BLaER1 treated with 17β-estradiol and CSF1 and Interleukin-3, amounts not matched to agents 10 nM and 100 nM (cell line): Measurements from ENCODE around the gene OTUB1.
"Not testable (repeated sequence)": the region's sequence is repeated elsewhere in the genome, so short reads cannot be mapped to it uniquely, and the experiment has no call there.

ENCODE experiments used
- H3K27ac ChIP-seq, 11 experiments: shearing (Covaris generic); formaldehyde crosslinking; 2 replicates each; pipeline ENCODE4 v1.8.1; 2022
- H3K27me3 ChIP-seq, 11 experiments: shearing (Covaris generic); formaldehyde crosslinking; 2 replicates each; pipeline ENCODE4 v1.8.1; 2022
- H3K36me3 ChIP-seq, 11 experiments: shearing (Covaris generic); formaldehyde crosslinking; 2 replicates each; pipeline ENCODE4 v1.8.1; 2022
- H3K4me1 ChIP-seq, 10 experiments: shearing (Covaris generic); formaldehyde crosslinking; 2 replicates each; pipeline ENCODE4 v1.8.1; 2022
- H3K4me2 ChIP-seq, 11 experiments: shearing (Covaris generic); formaldehyde crosslinking; 2 replicates each; pipeline ENCODE4 v1.8.1; 2022
- H3K4me3 ChIP-seq, 10 experiments: shearing (Covaris generic); formaldehyde crosslinking; 2 replicates each; pipeline ENCODE4 v1.8.1; 2022
- H3K9ac ChIP-seq, 11 experiments: shearing (Covaris generic); formaldehyde crosslinking; 2 replicates each; pipeline ENCODE4 v1.8.1; 2022
- H3K9me3 ChIP-seq, 11 experiments: shearing (Covaris generic); formaldehyde crosslinking; replicated peaks in 1 of 11; 2 replicates each; pipeline ENCODE4 v1.8.1; 2022
- H4K20me1 ChIP-seq, 11 experiments: shearing (Covaris generic); formaldehyde crosslinking; 2 replicates each; pipeline ENCODE4 v1.8.1; 2022
- Cebpa-rat ChIP-seq, 11 experiments: shearing (Covaris generic); IDR thresholded peaks; 2 replicates each; pipeline ENCODE4 v1.8.1; 2022

The OTUB1 gene

DNA sequence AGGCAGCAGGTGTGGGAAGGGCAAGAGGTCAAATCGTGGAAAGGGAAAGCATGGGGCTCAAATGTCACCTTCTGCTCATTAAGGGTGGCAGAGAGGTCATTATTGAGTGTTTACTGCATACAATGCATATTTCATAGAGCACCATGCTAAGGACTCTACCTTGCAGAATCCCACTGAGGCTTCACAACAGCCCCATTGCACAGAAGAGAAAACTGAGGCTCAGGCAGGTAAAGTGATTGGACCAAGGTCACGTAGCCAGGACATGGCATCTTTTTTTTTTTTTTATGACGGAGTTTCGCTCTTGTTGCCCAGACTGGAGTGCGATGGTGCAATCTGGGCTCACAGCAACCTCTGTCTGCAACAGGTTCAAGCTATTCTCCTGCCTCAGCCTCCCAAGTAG is 57.3 kb downstream of the OTUB1 start:
- no peak for TF ChIP-seq Cebpa-rat (IDR thresholded peaks at IDR 0.05)
- H3K4me3 ChIP-seq: no peak overlapping the region
- peaks cover 23 to 82% (median 67%) of the 10 kb centered on the region in 10 experiments for H3K4me1 ChIP-seq
- H3K36me3 ChIP-seq: no peaks in the 10 kb centered on the region
- no peaks in the 10 kb centered on the region for H3K27me3 ChIP-seq
- peak overlapping the region in 6 of 11 experiments; percentile 11 to 75 (median 41); a peak in 9 of 22 replicates for H3K4me2 ChIP-seq
- H4K20me1 ChIP-seq: peaks cover 0 to 100% (median 46%) of the 10 kb centered on the region in 11 experiments; a peak in 16 of 22 replicates
- H3K9ac ChIP-seq: no peak overlapping the region
- no peaks in the 10 kb centered on the region for H3K9me3 ChIP-seq
- H3K27ac ChIP-seq: no peak overlapping the region

- no peak for TF ChIP-seq Cebpa-rat (IDR thresholded peaks at IDR 0.05)
- Histone ChIP-seq H3K4me3 (no peak overlapping the region; a peak in 1 of 20 replicates), H3K36me3 (no peaks in the 10 kb centered on the region), H3K9ac (peak overlapping the region in 7 of 11 experiments; percentile 1 to 47 (median 26); a peak in 11 of 22 replicates), H4K20me1 (peaks cover 0 to 100% (median 48%) of the 10 kb centered on the region in 11 experiments; a peak in 15 of 22 replicates), H3K9me3 (no peaks in the 10 kb centered on the region), H3K4me1 (peaks cover 28 to 80% (median 67%) of the 10 kb centered on the region in 10 experiments), H3K27me3 (no peaks in the 10 kb centered on the region), H3K27ac (peak overlapping the region in 3 of 11 experiments; percentile 11 to 30 (median 18); a peak in 1 of 22 replicates), H3K4me2 (peak overlapping the region; percentile 16 to 75 (median 65))
These were observed 58.6 kb downstream of the OTUB1 start for GRCh38 chr11:64044730-64045393.

GRCh38 chr11:64045700-64046099 is 59.5 kb downstream of the OTUB1 start:
- Histone ChIP-seq H3K4me1 (peaks cover 28 to 80% (median 67%) of the 10 kb centered on the region in 10 experiments), H4K20me1 (peaks cover 0 to 100% (median 39%) of the 10 kb centered on the region in 11 experiments; a peak in 13 of 22 replicates), H3K9ac (peak overlapping the region in 1 of 11 experiments; percentile 9; a peak in 1 of 22 replicates), H3K9me3 (no peaks in the 10 kb centered on the region), H3K27me3 (no peaks in the 10 kb centered on the region), H3K36me3 (no peaks in the 10 kb centered on the region), H3K27ac (no peak overlapping the region), H3K4me3 (no peak overlapping the region), H3K4me2 (peak overlapping the region in 8 of 11 experiments; percentile 43 to 75 (median 70); a peak in 12 of 22 replicates)
- TF ChIP-seq Cebpa-rat (IDR thresholded peaks at IDR 0.05): no peak

DNA sequence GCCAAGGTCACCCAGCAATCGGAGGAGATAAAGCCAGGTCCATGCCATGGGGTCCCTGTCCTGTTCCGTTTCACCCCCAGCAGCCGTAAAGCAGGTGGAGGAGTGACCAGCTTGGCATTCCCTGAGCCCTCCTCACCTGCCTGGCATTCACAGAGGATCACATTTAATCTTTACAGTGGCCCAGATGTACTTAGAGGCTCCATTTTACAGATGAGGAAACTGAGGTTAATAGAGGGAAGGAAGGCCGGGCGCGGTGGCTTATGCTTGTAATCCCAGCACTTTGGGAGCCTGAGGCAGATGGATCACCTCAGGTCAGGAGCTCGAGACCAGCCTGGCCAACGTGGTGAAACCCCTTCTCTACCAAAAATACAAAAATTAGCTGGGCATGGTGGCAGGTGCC is 61.1 kb downstream of the OTUB1 start:
- H3K4me3 ChIP-seq, H3K9me3 ChIP-seq, H3K36me3 ChIP-seq, H3K27me3 ChIP-seq: not testable (repeated sequence)
- Histone ChIP-seq H3K4me2 (peak overlapping the region; percentile 61 to 93 (median 85); a peak in 21 of 22 replicates), H3K4me1 (peaks cover 28 to 80% (median 64%) of the 10 kb centered on the region in 10 experiments), H3K9ac (peak overlapping the region in 3 of 11 experiments; percentile 3 to 66 (median 44); a peak in 2 of 22 replicates), H4K20me1 (peaks cover 0 to 100% (median 36%) of the 10 kb centered on the region in 11 experiments; a peak in 14 of 22 replicates), H3K27ac (peak overlapping the region in 2 of 11 experiments; percentile 19 to 66; a peak in 2 of 22 replicates)
